Right lobe of liver (tissue), 6 donors: ENCODE results near the gene FHIT. TPM values are rescaled to one million over a fixed set of nuclear protein-coding genes. Genes with fewer than 3 reads are reported as not detected.

Source experiments
- ATAC-seq, 4 donors: fragments of 200-7000 bp; cut with Tn5 transposase; one replicate each; pipeline ENCODE4 v1.9.1; 2020; ENCODE audit warnings: mild to moderate bottlenecking in 4 of 4, moderate library complexity in 4 of 4
- DNase-seq, 3 donors: peaks; one replicate each; pipeline ENCODE4 v3.0.0-alpha.2; 2020
- H3K27ac ChIP-seq, 3 donors: fragments of 200-600 bp; one replicate each; pipeline ENCODE4 v1.8.0; 2022
- H3K27me3 ChIP-seq, 2 donors: fragments of 200-600 bp; one replicate each; pipeline ENCODE4 v1.8.0; 2022
- H3K36me3 ChIP-seq, 4 donors: fragments of 200-600 bp; sonication (generic) in 1 of 4; one replicate each; pipeline versions ENCODE4 v1.5.1 to v1.8.0; 2017 to 2022; ENCODE audit warnings: control low read depth in 1 of 4
- H3K4me1 ChIP-seq, 4 donors: fragments of 200-600 bp; sonication (generic) in 1 of 4; one replicate each; pipeline versions ENCODE4 v1.5.1 to v1.8.0; 2017 to 2022; ENCODE audit warnings: control low read depth in 1 of 4
- H3K4me3 ChIP-seq, 3 donors: fragments of 200-600 bp; one replicate each; pipeline ENCODE4 v1.8.0; 2022
- H3K9me3 ChIP-seq, 4 donors: fragments of 200-600 bp; sonication (generic) in 1 of 4; one replicate each; pipeline versions ENCODE4 v1.5.1 to v1.8.0; 2017 to 2022; ENCODE audit warnings: control low read depth in 1 of 4
- POLR2A ChIP-seq: fragments of 450-650 bp; IDR thresholded peaks from one replicate; pipeline ENCODE4 v1.6.1; 2017; ENCODE audit warnings: antibody characterized with exemption, mild to moderate bottlenecking
- WGBS: methylation state at CpG from one replicate; pipeline ENCODE4 v1.1.6; 2018; ENCODE audit warnings: low coverage, low lambda C conversion rate; ENCODE audit not compliant: insufficient coverage; ENCODE audit errors: missing lambda C conversion rate; 5-methylcytosine and 5-hydroxymethylcytosine counted together
- intact Hi-C, 2 donors: fragments of 100-400 bp; cut with DNase I; formaldehyde crosslinking; loops; one replicate each; pipeline versions ENCODE4 v1.11.2 to v1.14.1; 2022
- total RNA-seq, 6 experiments: library from RNA; depleted of rRNA in 2 of 6; stranded (reverse); fragments of >200 nt in 2 of 6; fragmentation: NEBNext Ultra II Directional in 3 of 6; extraction: Animal tissue kit (Norgen Biotek cat#: 25700) in 3 of 6; gene quantifications; one replicate each; pipeline versions ENCODE4 v1.1.0 to v1.2.4, GENCODE V29; 2016 to 2023
- TF ChIP-seq, protein P1 (sequence below), 4 donors: fragments of 200-600 bp in 3 of 4; fragments of 450-650 bp in 1 of 4; IDR thresholded peaks; one replicate each; pipeline versions ENCODE4 v1.5.1 to v1.8.0; 2016 to 2022; ENCODE audit warnings: antibody characterized with exemption in 4 of 4, mild to moderate bottlenecking in 2 of 4
- donor health status: DM: no; HTN: yes; CAD: no.
- donor health status: DM: no; HTN: no; CAD: no.
- donor health status: DM: no; HTN: no; CAD: no.
- donor health status: DM: no; HTN: yes; CAD: no.
- donor health status: DM: no; HTN: yes; CAD: no.

The FHIT gene
- total RNA-seq, 6 experiments from 2014 or later = 6.6 to 11.2 (median 8.0) TPM

DNA sequence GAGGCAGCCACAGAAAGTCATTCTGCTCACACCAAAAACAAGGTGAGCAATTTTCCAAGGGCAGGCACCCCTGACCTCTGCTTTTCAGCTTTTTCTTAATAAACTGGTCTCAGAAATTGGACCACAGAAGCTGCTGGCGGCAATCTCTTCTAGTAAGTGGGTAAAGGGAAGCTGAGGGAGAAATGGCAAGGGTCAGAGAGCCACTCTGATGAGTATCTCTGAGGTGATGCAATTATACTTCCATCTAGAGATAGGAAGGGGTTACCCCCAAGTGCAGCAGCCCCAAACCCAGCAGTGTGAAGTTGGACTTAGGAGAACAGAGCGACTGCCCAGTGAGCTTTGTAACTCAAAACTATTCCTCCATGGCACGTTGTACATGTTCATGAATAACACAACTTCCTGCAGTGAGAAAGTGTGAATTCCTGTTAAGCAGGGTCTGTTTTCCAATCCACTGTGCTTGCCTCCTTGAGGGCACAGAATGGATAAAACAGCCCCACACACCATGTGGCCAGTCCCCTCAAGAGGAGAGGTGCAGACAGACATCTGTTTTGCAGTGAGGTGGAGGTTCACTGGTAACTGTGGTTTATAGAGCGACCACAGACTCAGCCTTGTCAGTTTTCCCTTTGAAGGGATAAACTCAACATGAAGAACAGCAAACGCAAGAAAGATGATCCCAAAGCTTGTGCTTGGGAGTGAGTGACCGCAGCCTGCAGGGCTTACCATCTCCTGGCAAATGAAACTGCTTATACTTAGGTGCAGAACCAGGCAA is 1518.0 kb downstream of the FHIT start:
- H3K4me1 ChIP-seq = no peaks in the 10 kb centered on the region
- 60% methylated on average over 4 of the region's 6 CpGs for WGBS
- DNase-seq (no peak), ATAC-seq (no peak)
- no peaks in the 10 kb centered on the region for H3K36me3 ChIP-seq
- no peak for TF ChIP-seq POLR2A
- TF ChIP-seq, protein P1, sequence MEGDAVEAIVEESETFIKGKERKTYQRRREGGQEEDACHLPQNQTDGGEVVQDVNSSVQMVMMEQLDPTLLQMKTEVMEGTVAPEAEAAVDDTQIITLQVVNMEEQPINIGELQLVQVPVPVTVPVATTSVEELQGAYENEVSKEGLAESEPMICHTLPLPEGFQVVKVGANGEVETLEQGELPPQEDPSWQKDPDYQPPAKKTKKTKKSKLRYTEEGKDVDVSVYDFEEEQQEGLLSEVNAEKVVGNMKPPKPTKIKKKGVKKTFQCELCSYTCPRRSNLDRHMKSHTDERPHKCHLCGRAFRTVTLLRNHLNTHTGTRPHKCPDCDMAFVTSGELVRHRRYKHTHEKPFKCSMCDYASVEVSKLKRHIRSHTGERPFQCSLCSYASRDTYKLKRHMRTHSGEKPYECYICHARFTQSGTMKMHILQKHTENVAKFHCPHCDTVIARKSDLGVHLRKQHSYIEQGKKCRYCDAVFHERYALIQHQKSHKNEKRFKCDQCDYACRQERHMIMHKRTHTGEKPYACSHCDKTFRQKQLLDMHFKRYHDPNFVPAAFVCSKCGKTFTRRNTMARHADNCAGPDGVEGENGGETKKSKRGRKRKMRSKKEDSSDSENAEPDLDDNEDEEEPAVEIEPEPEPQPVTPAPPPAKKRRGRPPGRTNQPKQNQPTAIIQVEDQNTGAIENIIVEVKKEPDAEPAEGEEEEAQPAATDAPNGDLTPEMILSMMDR (IDR thresholded peaks at IDR 0.05) = no peak
- no peaks in the 10 kb centered on the region for H3K27me3 ChIP-seq
- no peak overlapping the region for H3K4me3 ChIP-seq
- H3K27ac ChIP-seq = no peak overlapping the region
- intact Hi-C loops = no loop called here
- H3K9me3 ChIP-seq = no peaks in the 10 kb centered on the region

DNA sequence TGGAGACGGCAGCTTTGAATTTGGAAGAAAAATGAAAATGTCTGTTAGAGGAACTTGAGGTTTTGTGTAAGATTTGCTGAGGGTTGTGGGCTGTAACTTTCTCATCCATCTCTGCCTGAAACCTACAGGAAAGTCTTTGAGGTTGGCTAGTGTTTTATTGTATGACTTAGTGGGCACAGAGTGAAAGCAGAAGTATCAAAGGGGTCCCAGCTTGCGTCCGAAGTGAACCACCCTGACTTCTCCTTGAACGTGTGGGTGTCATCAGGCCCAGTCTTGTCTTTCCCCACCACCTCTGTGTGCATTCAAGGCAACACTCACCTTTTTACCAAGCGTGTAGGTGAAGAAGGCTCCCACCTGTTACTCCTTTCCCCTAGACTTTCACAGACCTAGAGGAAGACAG is 1519.3 kb downstream of the FHIT start:
- Histone ChIP-seq H3K4me1 (no peaks in the 10 kb centered on the region), H3K9me3 (no peaks in the 10 kb centered on the region), H3K27me3 (no peaks in the 10 kb centered on the region), H3K27ac (no peak overlapping the region), H3K36me3 (no peaks in the 10 kb centered on the region), H3K4me3 (no peak overlapping the region)
- intact Hi-C loops = no loop called here
- WGBS = 65% methylated on average over 5 of the region's 5 CpGs
- no peak for TF ChIP-seq POLR2A
- TF ChIP-seq, protein P1 (IDR thresholded peaks at IDR 0.05) = no peak
- DNase-seq = no peak
- no peak for ATAC-seq

DNA sequence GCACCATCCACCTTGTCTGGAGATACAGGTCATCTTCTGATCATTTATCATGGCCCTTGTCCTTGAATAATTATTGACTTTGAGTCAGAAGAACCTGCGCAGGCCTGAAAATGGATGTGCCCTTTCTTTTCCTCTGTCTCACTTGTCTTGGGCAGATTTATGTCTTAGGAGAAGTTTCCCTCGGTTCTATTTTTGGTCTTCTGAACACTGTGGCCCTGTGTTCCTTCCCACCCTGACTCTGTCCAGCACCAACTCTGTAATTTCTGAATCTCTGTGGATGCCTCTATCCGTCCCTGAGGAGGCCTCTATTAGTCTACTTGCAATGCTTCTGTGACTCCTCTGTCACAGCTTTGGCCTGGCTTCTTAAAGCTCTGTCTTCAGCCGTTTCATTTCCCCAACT is 1520.7 kb downstream of the FHIT start:
- intact Hi-C loops = no loop called here
- DNase-seq (no peak), ATAC-seq (no peak)
- 72% methylated on average over 4 of the region's 4 CpGs for WGBS
- TF ChIP-seq POLR2A = no peak
- H3K27ac ChIP-seq = no peak overlapping the region
- H3K36me3 ChIP-seq = no peaks in the 10 kb centered on the region
- H3K4me3 ChIP-seq = no peak overlapping the region
- no peaks in the 10 kb centered on the region for H3K4me1 ChIP-seq
- H3K9me3 ChIP-seq = no peaks in the 10 kb centered on the region
- H3K27me3 ChIP-seq = no peaks in the 10 kb centered on the region

DNA sequence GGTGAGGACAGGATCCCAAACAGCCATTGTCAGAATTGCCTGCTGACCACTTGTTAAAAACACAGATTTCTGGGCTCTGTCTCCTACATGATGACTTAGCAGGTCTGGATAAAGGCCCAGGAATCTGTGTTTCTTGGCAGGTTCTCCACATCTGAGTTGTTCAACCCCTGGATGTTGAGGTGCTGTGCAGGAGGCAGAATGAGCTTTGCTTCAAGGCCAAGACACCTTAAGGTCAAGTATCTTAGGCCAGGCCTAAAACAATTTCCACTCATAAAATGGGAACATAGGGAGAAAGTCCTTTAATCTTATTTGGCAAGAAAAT is 1522.7 kb downstream of the FHIT start:
- DNase-seq (no peak), ATAC-seq (no peak)
- Histone ChIP-seq H3K27ac (no peak overlapping the region), H3K9me3 (no peaks in the 10 kb centered on the region), H3K27me3 (no peaks in the 10 kb centered on the region), H3K4me1 (no peaks in the 10 kb centered on the region), H3K36me3 (no peaks in the 10 kb centered on the region), H3K4me3 (no peak overlapping the region)
- intact Hi-C loops = no loop called here
- no peak for TF ChIP-seq POLR2A
- TF ChIP-seq, protein P1 (IDR thresholded peaks at IDR 0.05) = no peak

DNA sequence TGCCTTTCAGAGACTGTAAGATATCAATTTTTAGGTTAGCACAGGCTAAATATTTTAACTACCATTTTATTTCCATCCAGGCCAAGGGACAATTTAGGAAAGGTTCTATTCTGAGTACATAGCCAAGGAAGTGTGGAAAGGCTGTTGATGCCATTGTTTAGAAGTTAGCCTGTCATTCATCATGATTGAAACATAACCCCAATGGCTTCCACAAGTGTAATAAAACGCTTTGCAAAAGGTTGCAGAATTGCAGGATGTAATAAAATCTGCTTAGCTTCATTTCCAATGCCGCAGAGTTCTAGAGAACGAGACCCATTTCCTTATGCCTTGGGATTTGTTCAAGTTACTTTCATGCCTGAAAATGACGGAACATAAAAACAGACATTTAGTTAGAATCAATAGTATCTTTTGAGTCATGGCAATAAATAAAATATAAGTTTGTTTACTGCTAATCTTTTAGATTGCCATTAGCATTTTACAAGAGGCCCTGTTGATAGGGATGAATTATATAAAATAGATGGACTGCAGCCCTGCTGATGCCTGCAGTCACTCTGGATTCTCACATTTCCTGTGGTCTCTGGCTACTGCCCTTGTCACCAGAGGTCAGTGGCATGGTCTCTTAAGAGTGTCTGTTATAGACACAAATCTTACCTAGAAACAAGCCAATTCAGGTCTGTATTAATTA is 1523.2 kb downstream of the FHIT start:
- Histone ChIP-seq H3K27me3 (no peaks in the 10 kb centered on the region), H3K27ac (no peak overlapping the region), H3K9me3 (no peaks in the 10 kb centered on the region), H3K36me3 (no peaks in the 10 kb centered on the region), H3K4me3 (no peak overlapping the region), H3K4me1 (no peaks in the 10 kb centered on the region)
- intact Hi-C loops = no loop called here
- TF ChIP-seq, protein P1 (IDR thresholded peaks at IDR 0.05) = no peak
- no peak for TF ChIP-seq POLR2A
- DNase-seq (no peak), ATAC-seq (no peak)
- 85% methylated on average over 4 of the region's 4 CpGs for WGBS
